LNCAP (cell line): Measurements from ENCODE around the gene SLC15A4.

Experiments
- CTCF ChIP-seq: fragments of 450-650 bp; IDR thresholded peaks from 2 replicates; pipeline ENCODE4 v1.5.1; 2017; ENCODE audit warnings: mild to moderate bottlenecking

Gene SLC15A4

GRCh38 chr12:128803788-128804187 is 20.0 kb downstream of the SLC15A4 start:
- no peak for TF ChIP-seq CTCF

GRCh38 chr12:128802756-128803155 is 21.0 kb downstream of the SLC15A4 start:
- TF ChIP-seq CTCF: no peak

- no peak for TF ChIP-seq CTCF
These were observed 21.8 kb downstream of the SLC15A4 start for GRCh38 chr12:128801879-128802391.

- TF ChIP-seq CTCF: no peak
These were observed 23.2 kb downstream of the SLC15A4 start for GRCh38 chr12:128800606-128801005.

GRCh38 chr12:128798571-128799341 is 25.0 kb downstream of the SLC15A4 start:
- peak; percentile 44 for TF ChIP-seq CTCF

GRCh38 chr12:128797119-128798118 is 26.3 kb downstream of the SLC15A4 start:
- no peak for TF ChIP-seq CTCF

- no peak for TF ChIP-seq CTCF
These were observed 27.2 kb downstream of the SLC15A4 start for GRCh38 chr12:128796439-128797118.
